ENCODE data around the gene TBCC. TPM values are rescaled to one million over a fixed set of nuclear protein-coding genes. Genes with fewer than 3 reads are reported as not detected.

TBCC gene
- total RNA-seq, 1 donor from 2014 or later: 36.6 TPM

- no peak for FAIRE-seq
- TF ChIP-seq CTCF (IDR thresholded peaks at IDR 0.05; ENCODE audit: insufficient read depth, low read length, severe bottlenecking): no peak
- H3K36me3 ChIP-seq (ENCODE audit: control insufficient read depth, insufficient read depth, low read length): no peaks in the 10 kb centered on the region
- no peak for DNase-seq (ENCODE audit: low read depth)
- no peak overlapping the region for H3K4me3 ChIP-seq (ENCODE audit: low read depth, low read length)
- H3K27me3 ChIP-seq (ENCODE audit: control insufficient read depth, insufficient read depth, low read length): no peaks in the 10 kb centered on the region
These were observed 19.9 kb downstream of the TBCC start for GRCh38 chr6:42726026-42726425.

- DNase-seq (ENCODE audit: low read depth) (no peak), FAIRE-seq (no peak)
- TF ChIP-seq CTCF (IDR thresholded peaks at IDR 0.05; ENCODE audit: insufficient read depth, low read length, severe bottlenecking): no peak
- Histone ChIP-seq H3K27me3 (ENCODE audit: control insufficient read depth, insufficient read depth, low read length) (no peaks in the 10 kb centered on the region), H3K4me3 (ENCODE audit: low read depth, low read length) (no peak overlapping the region), H3K36me3 (ENCODE audit: control insufficient read depth, insufficient read depth, low read length) (no peaks in the 10 kb centered on the region)
These were observed 21.1 kb downstream of the TBCC start for GRCh38 chr6:42724825-42725224.

- no peak for FAIRE-seq
These were observed 23.4 kb downstream of the TBCC start, which contains the start of gene PRPH2 for GRCh38 chr6:42722497-42722896. Gene PRPH2 (minus strand): TSS chr6:42722597. CDS start chr6:42722334, 263 bp downstream.

GRCh38 chr6:42720739-42721138 is 25.2 kb downstream of the TBCC start:
- no peak for TF ChIP-seq CTCF (IDR thresholded peaks at IDR 0.05; ENCODE audit: insufficient read depth, low read length, severe bottlenecking)
- DNase-seq (ENCODE audit: low read depth) (peak; percentile 74), FAIRE-seq (no peak)
- H3K36me3 ChIP-seq (ENCODE audit: control insufficient read depth, insufficient read depth, low read length): no peaks in the 10 kb centered on the region
- no peaks in the 10 kb centered on the region for H3K27me3 ChIP-seq (ENCODE audit: control insufficient read depth, insufficient read depth, low read length)
- no peak overlapping the region for H3K4me3 ChIP-seq (ENCODE audit: low read depth, low read length)

More at GRCh38 chr6:42722497-42722896, 23.4 kb downstream of the TBCC start, which contains the start of gene PRPH2:
- Histone ChIP-seq H3K36me3 (ENCODE audit: control insufficient read depth, insufficient read depth, low read length) (no peaks in the 10 kb centered on the region), H3K4me3 (ENCODE audit: low read depth, low read length) (no peak within 1 kb of the TSS), H3K27me3 (ENCODE audit: control insufficient read depth, insufficient read depth, low read length) (no peaks in the 10 kb centered on the region)
- TF ChIP-seq CTCF (IDR thresholded peaks at IDR 0.05; ENCODE audit: insufficient read depth, low read length, severe bottlenecking): no peak
- DNase-seq (ENCODE audit: low read depth): no peak

GRCh38 chr6:42715871-42716270 is 30.0 kb downstream of the TBCC start:
- H3K27me3 ChIP-seq (ENCODE audit: control insufficient read depth, insufficient read depth, low read length): no peaks in the 10 kb centered on the region
- TF ChIP-seq CTCF (IDR thresholded peaks at IDR 0.05; ENCODE audit: insufficient read depth, low read length, severe bottlenecking): no peak
- no peak overlapping the region for H3K4me3 ChIP-seq (ENCODE audit: low read depth, low read length)
- no peak for FAIRE-seq
- DNase-seq (ENCODE audit: low read depth): no peak
- no peaks in the 10 kb centered on the region for H3K36me3 ChIP-seq (ENCODE audit: control insufficient read depth, insufficient read depth, low read length)

- Histone ChIP-seq H3K27me3 (ENCODE audit: control insufficient read depth, insufficient read depth, low read length) (no peaks in the 10 kb centered on the region), H3K36me3 (ENCODE audit: control insufficient read depth, insufficient read depth, low read length) (no peaks in the 10 kb centered on the region), H3K4me3 (ENCODE audit: low read depth, low read length) (no peak overlapping the region)
- FAIRE-seq (no peak), DNase-seq (ENCODE audit: low read depth) (peak; percentile 54)
- no peak for TF ChIP-seq CTCF (IDR thresholded peaks at IDR 0.05; ENCODE audit: insufficient read depth, low read length, severe bottlenecking)
These were observed 31.7 kb downstream of the TBCC start for GRCh38 chr6:42714098-42714761.
